WTC11 (cell line): Measurements from ENCODE around the gene GABPB2. TPM values are rescaled to one million over a fixed set of nuclear protein-coding genes. Genes with fewer than 3 reads are reported as not detected.

ENCODE experiments used
- ATAC-seq: fragments of 200-7000 bp; cut with Tn5 transposase; 2 replicates; pipeline ENCODE4 v1.10.0; 2021; ENCODE audit warnings: mild to moderate bottlenecking, moderate library complexity
- CTCF ChIA-PET: fragments of 300-600 bp; sonication (Branson Sonifier 250); formaldehyde crosslinking; loops from one replicate; lab custom pipeline; 2021; ENCODE audit warnings: antibody characterized with exemption; lab: Charles Lee
- POLR2A ChIA-PET: fragments of 350-600 bp; sonication (Branson Sonifier 250); formaldehyde crosslinking; loops from one replicate; lab custom pipeline; 2021; ENCODE audit warnings: antibody characterized with exemption; lab: Charles Lee
- DNase-seq: peaks from one replicate; pipeline ENCODE4 v3.0.0; 2021; ENCODE audit warnings: low spot score
- H3K27ac Mint-ChIP-seq: 2 replicates; pipeline ENCODE4 v1.8.0; 2021; ENCODE audit warnings: mixed read lengths
- H3K27me3 Mint-ChIP-seq: 2 replicates; pipeline ENCODE4 v1.8.0; 2021; ENCODE audit warnings: low read depth, mild to moderate bottlenecking, moderate library complexity, mixed read lengths
- H3K36me3 Mint-ChIP-seq: 2 replicates; pipeline ENCODE4 v1.8.0; 2021; ENCODE audit warnings: mixed read lengths
- H3K4me1 Mint-ChIP-seq: 2 replicates; pipeline ENCODE4 v1.8.0; 2022; ENCODE audit warnings: mixed read lengths
- H3K4me3 Mint-ChIP-seq: 2 replicates; pipeline ENCODE4 v1.8.0; 2021; ENCODE audit warnings: mild to moderate bottlenecking, moderate library complexity, mixed read lengths
- H3K9me3 Mint-ChIP-seq: 2 replicates; pipeline ENCODE4 v1.8.0; 2021; ENCODE audit warnings: mixed read lengths
- CREM ChIP-seq: sonication (generic); formaldehyde crosslinking; IDR thresholded peaks from 2 replicates; pipeline ENCODE4 v1.8.1; 2022; ENCODE audit warnings: mild to moderate bottlenecking, missing genetic modification reagents, moderate library complexity
- CTCF ChIP-seq: fragments of 200-600 bp; IDR thresholded peaks from 2 replicates; pipeline ENCODE4 v1.8.0; 2022; ENCODE audit warnings: antibody characterized with exemption
- FOXJ3 ChIP-seq: sonication (generic); formaldehyde crosslinking; IDR thresholded peaks from 2 replicates; pipeline ENCODE4 v1.9.0; 2021; ENCODE audit warnings: missing genetic modification reagents, mild to moderate bottlenecking, borderline replicate concordance
- GRHL2 ChIP-seq: fragments of 250-450 bp; sonication (Bioruptor Pico); IDR thresholded peaks from 2 replicates; pipeline ENCODE4 v1.8.0; 2022; ENCODE audit warnings: mild to moderate bottlenecking, moderate library complexity; ENCODE audit not compliant: insufficient replicate concordance, severe bottlenecking
- MLX ChIP-seq: sonication (generic); formaldehyde crosslinking; IDR thresholded peaks from 2 replicates; pipeline ENCODE4 v1.8.1; 2023; ENCODE audit warnings: mild to moderate bottlenecking, missing genetic modification reagents, moderate library complexity
- MYBL2 ChIP-seq: sonication (generic); formaldehyde crosslinking; IDR thresholded peaks from 2 replicates; pipeline ENCODE4 v1.8.1; 2023; ENCODE audit warnings: mild to moderate bottlenecking, moderate library complexity, missing genetic modification reagents
- NR2C2 ChIP-seq: sonication (generic); formaldehyde crosslinking; IDR thresholded peaks from 2 replicates; pipeline ENCODE4 v1.8.0; 2022; ENCODE audit warnings: mild to moderate bottlenecking, missing genetic modification reagents
- ZNF232 ChIP-seq: sonication (generic); formaldehyde crosslinking; IDR thresholded peaks from 2 replicates; pipeline ENCODE4 v1.8.0; 2022; ENCODE audit warnings: mild to moderate bottlenecking, missing genetic modification reagents
- ZNF263 ChIP-seq: sonication (generic); formaldehyde crosslinking; IDR thresholded peaks from 2 replicates; pipeline ENCODE4 v1.8.1; 2022; ENCODE audit warnings: low read depth, mild to moderate bottlenecking, moderate library complexity, missing genetic modification reagents
- ZNF396 ChIP-seq: fragments of 250-450 bp; sonication (Bioruptor Pico); IDR thresholded peaks from 2 replicates; pipeline ENCODE4 v1.8.0; 2021; ENCODE audit warnings: mild to moderate bottlenecking, moderate library complexity, borderline replicate concordance
- ZNF671 ChIP-seq: fragments of 250-450 bp; sonication (Bioruptor Pico); IDR thresholded peaks from 2 replicates; pipeline ENCODE4 v1.8.0; 2021; ENCODE audit warnings: mild to moderate bottlenecking
- ZSCAN18 ChIP-seq: fragments of 250-450 bp; sonication (Bioruptor Pico); IDR thresholded peaks from 2 replicates; pipeline ENCODE4 v2.1.2; 2022; ENCODE audit warnings: mild to moderate bottlenecking, moderate library complexity
- total RNA-seq: library from RNA; stranded (reverse); gene quantifications from 3 replicates; pipeline ENCODE4 v1.2.3, GENCODE V29; 2021
- TF ChIP-seq, protein P1 (sequence below): sonication (generic); formaldehyde crosslinking; IDR thresholded peaks from 2 replicates; pipeline ENCODE4 v1.8.1; 2022; ENCODE audit warnings: missing genetic modification reagents, borderline replicate concordance
- TF ChIP-seq, protein P2 (sequence below): sonication (generic); formaldehyde crosslinking; IDR thresholded peaks from 2 replicates; pipeline ENCODE4 v1.8.1; 2023; ENCODE audit warnings: mild to moderate bottlenecking, missing genetic modification reagents
- TF ChIP-seq, protein P3 (sequence below): sonication (generic); formaldehyde crosslinking; IDR thresholded peaks from 2 replicates; pipeline ENCODE4 v1.8.0; 2022; ENCODE audit warnings: missing genetic modification reagents

The GABPB2 gene
- total RNA-seq, 1 experiment from 2014 or later: 1.7 TPM

GRCh38 chr1:151039521-151039920, 31.0 kb upstream of the GABPB2 start:
- no peak overlapping the region; the same call in 1 of the 2 replicates for H3K27ac Mint-ChIP-seq

DNA sequence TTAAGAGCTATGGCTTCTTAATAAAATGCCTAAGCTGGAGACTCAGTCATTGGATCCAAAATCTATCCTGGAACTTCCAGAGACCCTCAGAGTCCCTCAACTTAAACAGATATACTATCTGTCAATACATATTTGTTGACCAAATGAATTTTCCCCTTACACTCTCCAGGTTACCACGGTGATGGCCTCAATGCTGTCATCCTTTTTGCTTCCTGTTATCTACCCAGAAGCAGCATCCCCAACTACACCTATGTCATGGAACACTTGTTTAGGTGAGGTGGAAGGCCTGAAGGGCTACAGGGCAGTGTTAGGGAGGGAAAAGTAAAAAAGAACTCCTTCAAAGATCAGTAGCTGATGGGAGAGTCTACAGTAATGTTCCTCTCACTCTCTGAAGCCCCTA, 27.4 kb upstream of the GABPB2 start:
- H3K9me3 Mint-ChIP-seq: no peaks in the 10 kb centered on the region
- POLR2A ChIA-PET: no interaction called here
- H3K36me3 Mint-ChIP-seq: no peaks in the 10 kb centered on the region
- DNase-seq: no peak
- ATAC-seq: no peak
- H3K4me3 Mint-ChIP-seq: no peak overlapping the region
- H3K27ac Mint-ChIP-seq: no peak overlapping the region
- H3K4me1 Mint-ChIP-seq: peaks cover 13% of the 10 kb centered on the region
- no peaks in the 10 kb centered on the region for H3K27me3 Mint-ChIP-seq
- CTCF ChIA-PET: interaction anchor here (0.7 to 2.0 kb wide), 5 partner anchors 17 to 482 kb away, joined by 3 to 11 read pairs (median 5); partner anchors contain the start of genes CDC42SE1, GABPB2 and MLLT11
- TF ChIP-seq, protein P1, sequence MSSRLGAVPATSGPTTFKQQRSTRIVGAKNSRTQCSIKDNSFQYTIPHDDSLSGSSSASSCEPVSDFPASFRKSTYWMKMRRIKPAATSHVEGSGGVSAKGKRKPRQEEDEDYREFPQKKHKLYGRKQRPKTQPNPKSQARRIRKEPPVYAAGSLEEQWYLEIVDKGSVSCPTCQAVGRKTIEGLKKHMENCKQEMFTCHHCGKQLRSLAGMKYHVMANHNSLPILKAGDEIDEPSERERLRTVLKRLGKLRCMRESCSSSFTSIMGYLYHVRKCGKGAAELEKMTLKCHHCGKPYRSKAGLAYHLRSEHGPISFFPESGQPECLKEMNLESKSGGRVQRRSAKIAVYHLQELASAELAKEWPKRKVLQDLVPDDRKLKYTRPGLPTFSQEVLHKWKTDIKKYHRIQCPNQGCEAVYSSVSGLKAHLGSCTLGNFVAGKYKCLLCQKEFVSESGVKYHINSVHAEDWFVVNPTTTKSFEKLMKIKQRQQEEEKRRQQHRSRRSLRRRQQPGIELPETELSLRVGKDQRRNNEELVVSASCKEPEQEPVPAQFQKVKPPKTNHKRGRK: no peak
- TF ChIP-seq CREM (CRISPR knock-in tag) (no peak), GRHL2 (CRISPR knock-in tag) (no peak), ZNF232 (CRISPR knock-in tag) (no peak)

More at GRCh38 chr1:151039521-151039920, 31.0 kb upstream of the GABPB2 start:
- H3K9me3 Mint-ChIP-seq: no peaks in the 10 kb centered on the region
- H3K27me3 Mint-ChIP-seq: no peaks in the 10 kb centered on the region
- CTCF ChIA-PET: interaction anchor here (1.0 to 1.4 kb wide), 3 partner anchors 9 to 60 kb away, joined by 4 to 8 read pairs (median 4); partner anchors contain the start of gene C1orf56
- no peak overlapping the region for H3K4me3 Mint-ChIP-seq
- H3K4me1 Mint-ChIP-seq: peaks cover 16% of the 10 kb centered on the region
- TF ChIP-seq NR2C2 (CRISPR knock-in tag) (no peak), ZNF671 (CRISPR knock-in tag) (no peak), CTCF (no peak), FOXJ3 (CRISPR knock-in tag) (no peak), ZSCAN18 (CRISPR knock-in tag) (no peak), ZNF263 (CRISPR knock-in tag) (no peak), MYBL2 (CRISPR knock-in tag) (no peak), MLX (CRISPR knock-in tag) (no peak), ZNF396 (CRISPR knock-in tag) (no peak)
- TF ChIP-seq, protein P2, sequence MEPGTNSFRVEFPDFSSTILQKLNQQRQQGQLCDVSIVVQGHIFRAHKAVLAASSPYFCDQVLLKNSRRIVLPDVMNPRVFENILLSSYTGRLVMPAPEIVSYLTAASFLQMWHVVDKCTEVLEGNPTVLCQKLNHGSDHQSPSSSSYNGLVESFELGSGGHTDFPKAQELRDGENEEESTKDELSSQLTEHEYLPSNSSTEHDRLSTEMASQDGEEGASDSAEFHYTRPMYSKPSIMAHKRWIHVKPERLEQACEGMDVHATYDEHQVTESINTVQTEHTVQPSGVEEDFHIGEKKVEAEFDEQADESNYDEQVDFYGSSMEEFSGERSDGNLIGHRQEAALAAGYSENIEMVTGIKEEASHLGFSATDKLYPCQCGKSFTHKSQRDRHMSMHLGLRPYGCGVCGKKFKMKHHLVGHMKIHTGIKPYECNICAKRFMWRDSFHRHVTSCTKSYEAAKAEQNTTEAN (CRISPR knock-in tag): no peak
- TF ChIP-seq, protein P3, sequence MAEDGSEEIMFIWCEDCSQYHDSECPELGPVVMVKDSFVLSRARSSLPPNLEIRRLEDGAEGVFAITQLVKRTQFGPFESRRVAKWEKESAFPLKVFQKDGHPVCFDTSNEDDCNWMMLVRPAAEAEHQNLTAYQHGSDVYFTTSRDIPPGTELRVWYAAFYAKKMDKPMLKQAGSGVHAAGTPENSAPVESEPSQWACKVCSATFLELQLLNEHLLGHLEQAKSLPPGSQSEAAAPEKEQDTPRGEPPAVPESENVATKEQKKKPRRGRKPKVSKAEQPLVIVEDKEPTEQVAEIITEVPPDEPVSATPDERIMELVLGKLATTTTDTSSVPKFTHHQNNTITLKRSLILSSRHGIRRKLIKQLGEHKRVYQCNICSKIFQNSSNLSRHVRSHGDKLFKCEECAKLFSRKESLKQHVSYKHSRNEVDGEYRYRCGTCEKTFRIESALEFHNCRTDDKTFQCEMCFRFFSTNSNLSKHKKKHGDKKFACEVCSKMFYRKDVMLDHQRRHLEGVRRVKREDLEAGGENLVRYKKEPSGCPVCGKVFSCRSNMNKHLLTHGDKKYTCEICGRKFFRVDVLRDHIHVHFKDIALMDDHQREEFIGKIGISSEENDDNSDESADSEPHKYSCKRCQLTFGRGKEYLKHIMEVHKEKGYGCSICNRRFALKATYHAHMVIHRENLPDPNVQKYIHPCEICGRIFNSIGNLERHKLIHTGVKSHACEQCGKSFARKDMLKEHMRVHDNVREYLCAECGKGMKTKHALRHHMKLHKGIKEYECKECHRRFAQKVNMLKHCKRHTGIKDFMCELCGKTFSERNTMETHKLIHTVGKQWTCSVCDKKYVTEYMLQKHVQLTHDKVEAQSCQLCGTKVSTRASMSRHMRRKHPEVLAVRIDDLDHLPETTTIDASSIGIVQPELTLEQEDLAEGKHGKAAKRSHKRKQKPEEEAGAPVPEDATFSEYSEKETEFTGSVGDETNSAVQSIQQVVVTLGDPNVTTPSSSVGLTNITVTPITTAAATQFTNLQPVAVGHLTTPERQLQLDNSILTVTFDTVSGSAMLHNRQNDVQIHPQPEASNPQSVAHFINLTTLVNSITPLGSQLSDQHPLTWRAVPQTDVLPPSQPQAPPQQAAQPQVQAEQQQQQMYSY (CRISPR knock-in tag): no peak
- no peak for ATAC-seq
- POLR2A ChIA-PET: no interaction called here
- peaks cover 7% of the 10 kb centered on the region; the same call in 1 of the 2 replicates for H3K36me3 Mint-ChIP-seq
- DNase-seq: no peak
